GM18498 (cell line): ENCODE data around the gene SHISA6.

Experiments
- ATAC-seq: cut with Tn5 transposase; IDR thresholded peaks from one replicate; pipeline ENCODE4 v1.9.1; 2021; ENCODE audit warnings: mild to moderate bottlenecking, moderate library complexity; ENCODE audit not compliant: unreplicated experiment

Gene SHISA6

GRCh38 chr17:11340803-11341202 is 99.8 kb downstream of the SHISA6 start:
- ATAC-seq, result no peak

GRCh38 chr17:11342138-11342537 is 101.1 kb downstream of the SHISA6 start:
- no peak for ATAC-seq

GRCh38 chr17:11349106-11349505 is 108.1 kb downstream of the SHISA6 start:
- ATAC-seq, result no peak

- no peak for ATAC-seq
Measured at GRCh38 chr17:11351479-11351878, 110.5 kb downstream of the SHISA6 start.

- no peak for ATAC-seq
Measured at GRCh38 chr17:11353601-11354000, 112.6 kb downstream of the SHISA6 start.

- no peak for ATAC-seq
Measured at GRCh38 chr17:11356371-11356770, 115.4 kb downstream of the SHISA6 start.

GRCh38 chr17:11363565-11364117 is 122.6 kb downstream of the SHISA6 start:
- ATAC-seq, result no peak

GRCh38 chr17:11366272-11366850 is 125.3 kb downstream of the SHISA6 start:
- no peak for ATAC-seq

GRCh38 chr17:11369575-11369974 is 128.6 kb downstream of the SHISA6 start:
- ATAC-seq, result no peak

- ATAC-seq, result no peak
Measured at GRCh38 chr17:11372692-11373091, 131.7 kb downstream of the SHISA6 start.

- no peak for ATAC-seq
Measured at GRCh38 chr17:11378506-11378905, 137.5 kb downstream of the SHISA6 start.

GRCh38 chr17:11380761-11381160 is 139.7 kb downstream of the SHISA6 start:
- no peak for ATAC-seq

GRCh38 chr17:11383157-11383556 is 142.1 kb downstream of the SHISA6 start:
- ATAC-seq, result no peak

- ATAC-seq, result no peak
Measured at GRCh38 chr17:11384131-11384530, 143.1 kb downstream of the SHISA6 start.

GRCh38 chr17:11387610-11388009 is 146.6 kb downstream of the SHISA6 start:
- ATAC-seq, result no peak

GRCh38 chr17:11388054-11388453 is 147.0 kb downstream of the SHISA6 start:
- no peak for ATAC-seq

- no peak for ATAC-seq
Measured at GRCh38 chr17:11389583-11389982, 148.6 kb downstream of the SHISA6 start.

GRCh38 chr17:11391134-11391533 is 150.1 kb downstream of the SHISA6 start:
- no peak for ATAC-seq

- no peak for ATAC-seq
Measured at GRCh38 chr17:11404431-11405276, 163.6 kb downstream of the SHISA6 start.

- no peak for ATAC-seq
Measured at GRCh38 chr17:11406716-11407115, 165.7 kb downstream of the SHISA6 start.

- ATAC-seq, result no peak
Measured at GRCh38 chr17:11412654-11413053, 171.6 kb downstream of the SHISA6 start.

GRCh38 chr17:11418342-11418741 is 177.3 kb downstream of the SHISA6 start:
- no peak for ATAC-seq
